K562 (cell line): ENCODE results near the gene EN2. TPM values are rescaled to one million over a fixed set of nuclear protein-coding genes. Genes with fewer than 3 reads are reported as not detected.

Experiments used
- ATAC-seq: fragments of 200-7000 bp; cut with Tn5 transposase; 3 replicates; pipeline ENCODE4 v1.9.1; 2020; ENCODE audit warnings: moderate library complexity
- BruUV-seq: library from RNA; stranded (reverse); fragments of 400-500 nt; replicated peaks from 2 replicates; lab custom pipeline; 2021; lab: Mats Ljungman, UMichigan
- CTCF ChIA-PET: fragments of 300-600 bp; formaldehyde crosslinking; extraction: SDS; loops from one replicate; lab custom pipeline; 2021; ENCODE audit warnings: low intra/inter-chr PET ratio; lab: Yijun Ruan, JAX
- POLR2A ChIA-PET: fragments of 300-600, 350-650 bp; sonication (Branson Sonifier 250); formaldehyde crosslinking; extraction: SDS; loops from one replicate; lab custom pipeline; 2021; ENCODE audit warnings: antibody characterized with exemption, inconsistent platforms; lab: Yijun Ruan, JAX
- DNase-seq, 4 experiments: peaks; one replicate each; pipeline versions ENCODE4 v3.0.0 to v3.0.0-alpha.2; 2011 to 2018; ENCODE audit warnings: low spot score in 3 of 4, mixed read lengths in 3 of 4; ENCODE audit errors: extremely low read depth in 1 of 4
- FAIRE-seq: peaks from 2 replicates; lab custom pipeline; 2011; peaks lifted over from hg19 to GRCh38; lab: Jason Lieb, UNC
- H2AFZ ChIP-seq: 2 replicates; pipeline ENCODE4 v1.6.0; 2011; ENCODE audit warnings: low read depth, low read length, control low read depth, inconsistent platforms
- H3K27ac ChIP-seq: fragments of 200-600 bp; 3 replicates; pipeline ENCODE4 v1.8.0; 2011; ENCODE audit warnings: low read depth, mild to moderate bottlenecking, control low read depth, inconsistent platforms, low read length, moderate library complexity, mixed read lengths; ENCODE audit errors: extremely low read depth
- H3K27me3 ChIP-seq, 2 experiments: fragments of 300-600 bp in 1 of 2; 2 replicates in 1 of 2; 3 replicates in 1 of 2; pipeline versions ENCODE4 v1.6.0 to v1.8.0; 2011; ENCODE audit warnings: inconsistent platforms in 2 of 2, low read length in 2 of 2, mild to moderate bottlenecking in 1 of 2, mixed read lengths in 1 of 2, moderate library complexity in 1 of 2; ENCODE audit not compliant: control insufficient read depth in 2 of 2, insufficient read depth in 2 of 2
- H3K36me3 ChIP-seq: fragments of 300-600 bp; 3 replicates; pipeline ENCODE4 v1.8.0; 2011; ENCODE audit warnings: mild to moderate bottlenecking, low read length, inconsistent platforms; ENCODE audit not compliant: control insufficient read depth, insufficient read depth
- H3K4me1 ChIP-seq, 2 experiments: fragments of 200-600 bp in 1 of 2; replicated peaks in 1 of 2; 2 replicates in 1 of 2; 3 replicates in 1 of 2; pipeline versions ENCODE4 v1.5.1 to v1.8.0; 2011; ENCODE audit warnings: inconsistent platforms in 2 of 2, low read length in 2 of 2, mild to moderate bottlenecking in 1 of 2, mixed read lengths in 1 of 2, moderate library complexity in 1 of 2; ENCODE audit not compliant: control insufficient read depth in 2 of 2, insufficient read depth in 2 of 2
- H3K4me2 ChIP-seq: 2 replicates; pipeline ENCODE4 v1.6.1; 2011; ENCODE audit warnings: low read length, control low read depth, inconsistent platforms, mixed read lengths; ENCODE audit not compliant: insufficient read depth
- H3K4me3 ChIP-seq: fragments of 200-600 bp; sonication (generic), shearing (Covaris generic); 2 replicates; pipeline ENCODE4 v1.5.1; 2016; ENCODE audit warnings: control low read depth, inconsistent platforms
- H3K79me2 ChIP-seq: fragments of 200-600 bp; 3 replicates; pipeline ENCODE4 v1.8.0; 2011; ENCODE audit warnings: low read length, inconsistent platforms; ENCODE audit not compliant: control insufficient read depth, insufficient read depth
- H3K9ac ChIP-seq, 2 experiments: 2 replicates each; pipeline versions ENCODE4 v1.6.0 to v1.6.1; 2011; ENCODE audit warnings: low read depth in 2 of 2, low read length in 2 of 2, control low read depth in 1 of 2, inconsistent platforms in 1 of 2, mild to moderate bottlenecking in 1 of 2, mixed read lengths in 1 of 2; ENCODE audit not compliant: insufficient read depth in 1 of 2
- H3K9me1 ChIP-seq: one replicate; pipeline ENCODE4 v1.6.0; 2011; ENCODE audit warnings: inconsistent platforms, mild to moderate bottlenecking, low read length, moderate library complexity; ENCODE audit not compliant: control insufficient read depth, insufficient read depth
- H3K9me3 ChIP-seq: replicated peaks from 2 replicates; pipeline ENCODE4 v1.5.1; 2011; ENCODE audit warnings: low read depth, low read length, inconsistent platforms; ENCODE audit not compliant: control insufficient read depth, insufficient read depth
- H4K20me1 ChIP-seq: replicated peaks from 2 replicates; pipeline ENCODE4 v1.6.1; 2011; ENCODE audit warnings: low read length, inconsistent platforms, mixed read lengths; ENCODE audit not compliant: control insufficient read depth, insufficient read depth
- L3MBTL2 ChIP-seq: fragments of 450-650 bp; IDR thresholded peaks from 2 replicates; pipeline ENCODE4 v1.6.1; 2016; ENCODE audit warnings: mild to moderate bottlenecking, moderate library complexity
- LEF1 ChIP-seq: fragments of 450-650 bp; IDR thresholded peaks from 2 replicates; pipeline ENCODE4 v1.6.1; 2016; ENCODE audit warnings: mild to moderate bottlenecking
- PYGO2 ChIP-seq: fragments of 450-650 bp; IDR thresholded peaks from 2 replicates; pipeline ENCODE4 v1.6.1; 2016; ENCODE audit warnings: mild to moderate bottlenecking, missing genetic modification characterization, moderate library complexity, missing compliant biosample characterization
- ZNF551 ChIP-seq: fragments of 250-450 bp; sonication (Bioruptor Pico); IDR thresholded peaks from 2 replicates; pipeline ENCODE4 v1.5.0; 2021; ENCODE audit warnings: mild to moderate bottlenecking, moderate library complexity
- WGBS: fragments of 100-300 bp; shearing (Covaris generic); methylation state at CpG from one replicate; pipeline ENCODE4 v1.1.6; 2016; ENCODE audit warnings: low coverage, mixed read lengths; ENCODE audit not compliant: insufficient coverage; ENCODE audit errors: missing lambda C conversion rate; 5-methylcytosine and 5-hydroxymethylcytosine counted together
- in situ Hi-C: fragments of 300-500 bp; cut with MboI; formaldehyde crosslinking; loops from 4 replicates; pipeline ENCODE4 v1.15.0; 2018; ENCODE audit warnings: inconsistent platforms, mixed read lengths
- intact Hi-C: fragments of 100-400 bp; cut with micrococcal nuclease; formaldehyde crosslinking; loops from 2 replicates; pipeline ENCODE4 v1.14.2; 2022
- polyA plus RNA-seq, 8 experiments: library from polyadenylated mRNA; depleted of rRNA in 4 of 8; stranded (reverse) in 5 of 8; unstranded in 3 of 8; fragments of >200 nt; fragmentation: Nextera tagmentation in 2 of 8; fragmentation: Illumina TruSeq in 1 of 8; extraction: Ambion mirVana in 2 of 8; extraction: Trizol in 1 of 8; gene quantifications; 2 replicates each; pipeline versions ENCODE4 v1.2.1 to v1.2.3, GENCODE V29; 2011 to 2014; ENCODE audit warnings: inconsistent platforms in 1 of 8, missing spikeins in 1 of 8
- total RNA-seq, 7 experiments: library from RNA; depleted of rRNA in 6 of 7; stranded (reverse); fragments of >200 nt in 6 of 7; fragmentation: Illumina TruSeq in 2 of 7; extraction: Trizol in 2 of 7; gene quantifications; 2 replicates each; pipeline versions ENCODE4 v1.2.1 to v1.2.3, GENCODE V29; 2011 to 2021; ENCODE audit warnings: low replicate concordance in 1 of 7
- TF ChIP-seq, protein P1 (sequence below): fragments of 450-650 bp; formaldehyde crosslinking; IDR thresholded peaks from 2 replicates; pipeline ENCODE4 v1.4.0; 2020; ENCODE audit warnings: mild to moderate bottlenecking, mixed read lengths
- TF ChIP-seq, protein P2 (sequence below): fragments of 200-600 bp; sonication (generic); IDR thresholded peaks from one replicate; pipeline ENCODE4 v1.6.1; 2012; ENCODE audit warnings: mild to moderate bottlenecking, low read depth, low read length, inconsistent platforms

The EN2 gene
- total and polyA plus RNA-seq, 9 of the 15 experiments (the other 6 are each of a cell fraction or from before 2014, with no cell fraction given), result 0.04 TPM; not detected in 7

- CTCF ChIA-PET, result no interaction called here
Observed at GRCh38 chr7:155447603-155448002, 10.3 kb upstream of the EN2 start.

More at GRCh38 chr7:155447603-155448002, 10.3 kb upstream of the EN2 start:
- Histone ChIP-seq H4K20me1 (peaks cover 13% of the 10 kb centered on the region), H2AFZ (no peak overlapping the region), H3K9ac (no peak overlapping the region), H3K9me1 (no peaks in the 10 kb centered on the region), H3K79me2 (no peaks in the 10 kb centered on the region), H3K27ac (no peak overlapping the region), H3K4me2 (no peak overlapping the region), H3K4me1 (peaks cover 0 to 14% of the 10 kb centered on the region in 2 experiments; a peak in 1 of 5 replicates), H3K27me3 (peaks cover 66 to 70% of the 10 kb centered on the region in 2 experiments), H3K9me3 (no peaks in the 10 kb centered on the region), H3K36me3 (no peaks in the 10 kb centered on the region), H3K4me3 (no peak overlapping the region)
- DNase-seq, result no peak
- in situ Hi-C loops (no loop called here), intact Hi-C loops (no loop called here)
- BruUV-seq, result no TSS peak
- 0% methylated on average over 2 of the region's 2 CpGs for WGBS
- POLR2A ChIA-PET, result interaction anchor here (0.6 to 0.8 kb wide), 3 partner anchors 18 to 594 kb away, joined by 3 to 4 read pairs (median 3); no protein-coding TSS in a partner anchor
- ATAC-seq, result no peak
- TF ChIP-seq, protein P1, sequence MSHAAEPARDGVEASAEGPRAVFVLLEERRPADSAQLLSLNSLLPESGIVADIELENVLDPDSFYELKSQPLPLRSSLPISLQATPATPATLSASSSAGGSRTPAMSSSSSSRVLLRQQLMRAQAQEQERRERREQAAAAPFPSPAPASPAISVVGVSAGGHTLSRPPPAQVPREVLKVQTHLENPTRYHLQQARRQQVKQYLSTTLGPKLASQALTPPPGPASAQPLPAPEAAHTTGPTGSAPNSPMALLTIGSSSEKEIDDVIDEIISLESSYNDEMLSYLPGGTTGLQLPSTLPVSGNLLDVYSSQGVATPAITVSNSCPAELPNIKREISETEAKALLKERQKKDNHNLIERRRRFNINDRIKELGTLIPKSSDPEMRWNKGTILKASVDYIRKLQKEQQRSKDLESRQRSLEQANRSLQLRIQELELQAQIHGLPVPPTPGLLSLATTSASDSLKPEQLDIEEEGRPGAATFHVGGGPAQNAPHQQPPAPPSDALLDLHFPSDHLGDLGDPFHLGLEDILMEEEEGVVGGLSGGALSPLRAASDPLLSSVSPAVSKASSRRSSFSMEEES (CRISPR knock-in tag), result peak; percentile 69
- TF ChIP-seq LEF1 (no peak), ZNF551 (CRISPR knock-in tag) (no peak), L3MBTL2 (no peak), PYGO2 (tag) (no peak)
- TF ChIP-seq, protein P2, sequence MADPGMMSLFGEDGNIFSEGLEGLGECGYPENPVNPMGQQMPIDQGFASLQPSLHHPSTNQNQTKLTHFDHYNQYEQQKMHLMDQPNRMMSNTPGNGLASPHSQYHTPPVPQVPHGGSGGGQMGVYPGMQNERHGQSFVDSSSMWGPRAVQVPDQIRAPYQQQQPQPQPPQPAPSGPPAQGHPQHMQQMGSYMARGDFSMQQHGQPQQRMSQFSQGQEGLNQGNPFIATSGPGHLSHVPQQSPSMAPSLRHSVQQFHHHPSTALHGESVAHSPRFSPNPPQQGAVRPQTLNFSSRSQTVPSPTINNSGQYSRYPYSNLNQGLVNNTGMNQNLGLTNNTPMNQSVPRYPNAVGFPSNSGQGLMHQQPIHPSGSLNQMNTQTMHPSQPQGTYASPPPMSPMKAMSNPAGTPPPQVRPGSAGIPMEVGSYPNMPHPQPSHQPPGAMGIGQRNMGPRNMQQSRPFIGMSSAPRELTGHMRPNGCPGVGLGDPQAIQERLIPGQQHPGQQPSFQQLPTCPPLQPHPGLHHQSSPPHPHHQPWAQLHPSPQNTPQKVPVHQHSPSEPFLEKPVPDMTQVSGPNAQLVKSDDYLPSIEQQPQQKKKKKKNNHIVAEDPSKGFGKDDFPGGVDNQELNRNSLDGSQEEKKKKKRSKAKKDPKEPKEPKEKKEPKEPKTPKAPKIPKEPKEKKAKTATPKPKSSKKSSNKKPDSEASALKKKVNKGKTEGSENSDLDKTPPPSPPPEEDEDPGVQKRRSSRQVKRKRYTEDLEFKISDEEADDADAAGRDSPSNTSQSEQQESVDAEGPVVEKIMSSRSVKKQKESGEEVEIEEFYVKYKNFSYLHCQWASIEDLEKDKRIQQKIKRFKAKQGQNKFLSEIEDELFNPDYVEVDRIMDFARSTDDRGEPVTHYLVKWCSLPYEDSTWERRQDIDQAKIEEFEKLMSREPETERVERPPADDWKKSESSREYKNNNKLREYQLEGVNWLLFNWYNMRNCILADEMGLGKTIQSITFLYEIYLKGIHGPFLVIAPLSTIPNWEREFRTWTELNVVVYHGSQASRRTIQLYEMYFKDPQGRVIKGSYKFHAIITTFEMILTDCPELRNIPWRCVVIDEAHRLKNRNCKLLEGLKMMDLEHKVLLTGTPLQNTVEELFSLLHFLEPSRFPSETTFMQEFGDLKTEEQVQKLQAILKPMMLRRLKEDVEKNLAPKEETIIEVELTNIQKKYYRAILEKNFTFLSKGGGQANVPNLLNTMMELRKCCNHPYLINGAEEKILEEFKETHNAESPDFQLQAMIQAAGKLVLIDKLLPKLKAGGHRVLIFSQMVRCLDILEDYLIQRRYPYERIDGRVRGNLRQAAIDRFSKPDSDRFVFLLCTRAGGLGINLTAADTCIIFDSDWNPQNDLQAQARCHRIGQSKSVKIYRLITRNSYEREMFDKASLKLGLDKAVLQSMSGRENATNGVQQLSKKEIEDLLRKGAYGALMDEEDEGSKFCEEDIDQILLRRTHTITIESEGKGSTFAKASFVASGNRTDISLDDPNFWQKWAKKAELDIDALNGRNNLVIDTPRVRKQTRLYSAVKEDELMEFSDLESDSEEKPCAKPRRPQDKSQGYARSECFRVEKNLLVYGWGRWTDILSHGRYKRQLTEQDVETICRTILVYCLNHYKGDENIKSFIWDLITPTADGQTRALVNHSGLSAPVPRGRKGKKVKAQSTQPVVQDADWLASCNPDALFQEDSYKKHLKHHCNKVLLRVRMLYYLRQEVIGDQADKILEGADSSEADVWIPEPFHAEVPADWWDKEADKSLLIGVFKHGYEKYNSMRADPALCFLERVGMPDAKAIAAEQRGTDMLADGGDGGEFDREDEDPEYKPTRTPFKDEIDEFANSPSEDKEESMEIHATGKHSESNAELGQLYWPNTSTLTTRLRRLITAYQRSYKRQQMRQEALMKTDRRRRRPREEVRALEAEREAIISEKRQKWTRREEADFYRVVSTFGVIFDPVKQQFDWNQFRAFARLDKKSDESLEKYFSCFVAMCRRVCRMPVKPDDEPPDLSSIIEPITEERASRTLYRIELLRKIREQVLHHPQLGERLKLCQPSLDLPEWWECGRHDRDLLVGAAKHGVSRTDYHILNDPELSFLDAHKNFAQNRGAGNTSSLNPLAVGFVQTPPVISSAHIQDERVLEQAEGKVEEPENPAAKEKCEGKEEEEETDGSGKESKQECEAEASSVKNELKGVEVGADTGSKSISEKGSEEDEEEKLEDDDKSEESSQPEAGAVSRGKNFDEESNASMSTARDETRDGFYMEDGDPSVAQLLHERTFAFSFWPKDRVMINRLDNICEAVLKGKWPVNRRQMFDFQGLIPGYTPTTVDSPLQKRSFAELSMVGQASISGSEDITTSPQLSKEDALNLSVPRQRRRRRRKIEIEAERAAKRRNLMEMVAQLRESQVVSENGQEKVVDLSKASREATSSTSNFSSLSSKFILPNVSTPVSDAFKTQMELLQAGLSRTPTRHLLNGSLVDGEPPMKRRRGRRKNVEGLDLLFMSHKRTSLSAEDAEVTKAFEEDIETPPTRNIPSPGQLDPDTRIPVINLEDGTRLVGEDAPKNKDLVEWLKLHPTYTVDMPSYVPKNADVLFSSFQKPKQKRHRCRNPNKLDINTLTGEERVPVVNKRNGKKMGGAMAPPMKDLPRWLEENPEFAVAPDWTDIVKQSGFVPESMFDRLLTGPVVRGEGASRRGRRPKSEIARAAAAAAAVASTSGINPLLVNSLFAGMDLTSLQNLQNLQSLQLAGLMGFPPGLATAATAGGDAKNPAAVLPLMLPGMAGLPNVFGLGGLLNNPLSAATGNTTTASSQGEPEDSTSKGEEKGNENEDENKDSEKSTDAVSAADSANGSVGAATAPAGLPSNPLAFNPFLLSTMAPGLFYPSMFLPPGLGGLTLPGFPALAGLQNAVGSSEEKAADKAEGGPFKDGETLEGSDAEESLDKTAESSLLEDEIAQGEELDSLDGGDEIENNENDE, result no peak
- peak; percentile 11 for FAIRE-seq
